ENCODE data around the gene SCYL2. TPM values are rescaled to one million over a fixed set of nuclear protein-coding genes. Genes with fewer than 3 reads are reported as not detected.

SCYL2 gene
- total RNA-seq, 4 donors from 2014 or later, result 51.0 to 72.8 (median 61.4) TPM

DNA sequence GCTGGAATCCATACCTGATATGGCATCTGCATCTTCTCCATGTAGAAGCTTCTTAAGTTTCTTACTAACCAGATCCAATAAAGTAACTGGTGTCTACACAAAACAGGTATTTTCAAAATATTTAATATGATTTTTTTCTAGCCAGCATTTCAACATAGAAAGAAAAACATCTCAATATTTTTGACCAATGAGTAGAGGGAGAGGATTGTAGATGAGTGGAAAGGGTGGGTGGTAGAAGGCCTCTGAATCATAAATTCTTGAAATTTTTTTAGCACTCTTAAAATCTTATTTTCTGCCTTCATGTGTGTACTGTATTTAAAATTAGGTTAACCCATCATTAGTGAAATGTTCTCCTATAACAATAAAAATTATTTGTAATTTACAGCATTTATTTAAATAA, 18.1 kb upstream of the SCYL2 start:
- no peaks in the 10 kb centered on the region for H3K4me1 ChIP-seq
- H3K27ac ChIP-seq, result no peak overlapping the region
- H3K4me3 ChIP-seq, result no peak overlapping the region
- TF ChIP-seq, protein P1, sequence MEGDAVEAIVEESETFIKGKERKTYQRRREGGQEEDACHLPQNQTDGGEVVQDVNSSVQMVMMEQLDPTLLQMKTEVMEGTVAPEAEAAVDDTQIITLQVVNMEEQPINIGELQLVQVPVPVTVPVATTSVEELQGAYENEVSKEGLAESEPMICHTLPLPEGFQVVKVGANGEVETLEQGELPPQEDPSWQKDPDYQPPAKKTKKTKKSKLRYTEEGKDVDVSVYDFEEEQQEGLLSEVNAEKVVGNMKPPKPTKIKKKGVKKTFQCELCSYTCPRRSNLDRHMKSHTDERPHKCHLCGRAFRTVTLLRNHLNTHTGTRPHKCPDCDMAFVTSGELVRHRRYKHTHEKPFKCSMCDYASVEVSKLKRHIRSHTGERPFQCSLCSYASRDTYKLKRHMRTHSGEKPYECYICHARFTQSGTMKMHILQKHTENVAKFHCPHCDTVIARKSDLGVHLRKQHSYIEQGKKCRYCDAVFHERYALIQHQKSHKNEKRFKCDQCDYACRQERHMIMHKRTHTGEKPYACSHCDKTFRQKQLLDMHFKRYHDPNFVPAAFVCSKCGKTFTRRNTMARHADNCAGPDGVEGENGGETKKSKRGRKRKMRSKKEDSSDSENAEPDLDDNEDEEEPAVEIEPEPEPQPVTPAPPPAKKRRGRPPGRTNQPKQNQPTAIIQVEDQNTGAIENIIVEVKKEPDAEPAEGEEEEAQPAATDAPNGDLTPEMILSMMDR (IDR thresholded peaks at IDR 0.05), result no peak
- TF ChIP-seq EP300 (IDR thresholded peaks at IDR 0.05) (no peak), POLR2A (IDR thresholded peaks at IDR 0.05) (no peak), POLR2AphosphoS5 (IDR thresholded peaks at IDR 0.05) (no peak)
- no peaks in the 10 kb centered on the region for H3K9me3 ChIP-seq
- no peaks in the 10 kb centered on the region for H3K36me3 ChIP-seq
- no peak for ATAC-seq
- H3K27me3 ChIP-seq, result no peaks in the 10 kb centered on the region

DNA sequence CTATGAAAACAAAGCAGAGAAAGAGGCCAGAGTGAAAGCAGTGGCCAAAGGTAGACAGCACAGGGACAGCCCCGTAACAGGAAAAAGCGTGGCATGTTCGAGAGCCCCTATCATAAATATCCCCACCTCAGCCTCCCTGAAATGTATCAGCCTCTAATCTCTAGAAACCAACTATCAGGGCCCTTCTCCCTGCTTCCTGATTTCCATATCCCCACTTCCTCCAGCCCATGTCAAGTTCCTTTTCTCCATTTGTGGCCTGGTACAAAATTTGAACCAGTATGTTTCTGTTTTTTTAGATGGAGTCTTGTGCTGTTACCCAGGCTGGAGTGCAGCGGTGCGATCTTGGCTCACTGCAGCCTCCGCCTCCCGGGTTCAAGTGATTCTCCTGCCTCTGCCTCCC, 17.0 kb upstream of the SCYL2 start:
- WGBS, 2 donors (ENCODE audit: low coverage in 1 of 2), result 80 to 92% methylated on average over 3 to 7 of the region's 7 CpGs

DNA sequence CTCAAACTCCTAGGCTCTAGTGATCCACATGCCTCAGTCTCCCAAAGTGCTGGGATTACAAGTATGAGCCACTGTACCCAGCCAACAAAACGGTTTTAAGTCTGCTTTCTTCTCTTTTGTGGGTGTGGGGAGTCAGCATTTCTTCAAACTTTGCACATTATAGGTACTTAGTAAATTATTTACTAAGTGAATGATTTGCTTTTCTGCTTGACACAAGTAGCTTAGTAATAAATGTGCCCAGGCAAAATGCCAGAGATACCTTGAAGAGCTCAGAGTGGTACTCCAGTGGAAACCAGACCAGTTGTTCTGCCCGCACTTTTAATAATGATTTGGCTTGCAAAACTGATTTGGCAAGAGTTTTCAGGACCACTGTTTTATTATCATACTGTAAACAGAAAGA, 15.1 kb upstream of the SCYL2 start:
- H3K27ac ChIP-seq, result no peak overlapping the region
- 79 to 100% methylated on average over 1 to 2 of the region's 2 CpGs for WGBS, 2 donors (ENCODE audit: low coverage in 1 of 2)

More for the DNA sequence above, 17.0 kb upstream of the SCYL2 start:
- Histone ChIP-seq H3K27ac (no peak overlapping the region), H3K27me3 (no peaks in the 10 kb centered on the region), H3K9me3 (no peaks in the 10 kb centered on the region), H3K4me3 (no peak overlapping the region), H3K4me1 (no peaks in the 10 kb centered on the region), H3K36me3 (no peaks in the 10 kb centered on the region)
- TF ChIP-seq, protein P1 (IDR thresholded peaks at IDR 0.05), result no peak
- no peak for TF ChIP-seq EP300 (IDR thresholded peaks at IDR 0.05)
- TF ChIP-seq POLR2A (IDR thresholded peaks at IDR 0.05), result no peak
- ATAC-seq, result no peak

DNA sequence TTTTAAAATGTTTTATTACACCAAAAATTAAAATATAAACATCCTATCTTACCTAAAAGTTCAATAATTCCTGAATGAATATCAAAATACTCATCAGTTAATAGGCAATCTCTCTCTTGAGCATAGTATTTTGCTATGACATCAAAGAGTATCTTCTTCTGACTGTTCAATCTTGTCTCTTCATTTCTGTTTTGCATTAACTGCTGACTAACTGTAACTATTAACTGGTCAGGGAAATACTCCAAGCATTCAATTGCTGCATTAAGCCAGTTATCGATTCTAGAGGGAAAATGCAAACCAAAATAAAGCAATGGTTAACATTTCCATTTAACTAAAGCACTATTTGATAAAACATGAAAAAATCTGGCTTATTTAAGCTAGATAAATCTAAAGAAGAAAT, 13.5 kb upstream of the SCYL2 start:
- no peaks in the 10 kb centered on the region for H3K9me3 ChIP-seq
- ATAC-seq, result no peak
- WGBS, 2 donors (ENCODE audit: low coverage in 1 of 2), result 83 to 100% methylated on average over 1 of the region's 1 CpG
- H3K4me3 ChIP-seq, result no peak overlapping the region
- no peaks in the 10 kb centered on the region for H3K4me1 ChIP-seq
- H3K27ac ChIP-seq, result no peak overlapping the region
- H3K27me3 ChIP-seq, result no peaks in the 10 kb centered on the region
- H3K36me3 ChIP-seq, result no peaks in the 10 kb centered on the region
- no peak for TF ChIP-seq POLR2A (IDR thresholded peaks at IDR 0.05)
- no peak for TF ChIP-seq POLR2AphosphoS5 (IDR thresholded peaks at IDR 0.05)
- no peak for TF ChIP-seq EP300 (IDR thresholded peaks at IDR 0.05)
- TF ChIP-seq, protein P1 (IDR thresholded peaks at IDR 0.05), result no peak

More for the DNA sequence above, 15.1 kb upstream of the SCYL2 start:
- Histone ChIP-seq H3K36me3 (no peaks in the 10 kb centered on the region), H3K4me1 (no peaks in the 10 kb centered on the region), H3K9me3 (no peaks in the 10 kb centered on the region), H3K4me3 (no peak overlapping the region), H3K27me3 (no peaks in the 10 kb centered on the region)
- ATAC-seq, result no peak
- TF ChIP-seq EP300 (IDR thresholded peaks at IDR 0.05) (no peak), POLR2A (IDR thresholded peaks at IDR 0.05) (no peak), POLR2AphosphoS5 (IDR thresholded peaks at IDR 0.05) (no peak)
- TF ChIP-seq, protein P1 (IDR thresholded peaks at IDR 0.05), result no peak

DNA sequence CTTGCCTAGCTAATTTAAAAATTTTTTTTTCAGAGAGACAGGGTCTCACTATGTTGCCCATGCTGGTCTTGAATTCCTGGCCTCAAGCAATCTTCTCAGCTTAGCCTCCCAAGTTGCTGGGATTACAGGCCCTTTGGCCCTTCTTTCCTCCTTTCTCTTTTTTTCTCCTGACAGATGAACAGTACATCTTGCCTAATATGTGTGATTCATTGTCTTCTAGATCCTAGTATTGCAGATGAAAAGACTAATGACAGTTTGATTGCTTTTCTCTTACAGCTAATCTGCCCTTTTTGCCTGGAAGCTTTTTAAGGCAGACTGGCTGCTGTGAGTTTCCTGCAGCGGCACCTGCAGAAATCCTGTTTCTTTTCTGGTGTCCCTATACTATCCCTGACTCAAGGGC, 12.1 kb upstream of the SCYL2 start:
- Histone ChIP-seq H3K4me3 (no peak overlapping the region), H3K9me3 (no peaks in the 10 kb centered on the region), H3K27ac (no peak overlapping the region), H3K27me3 (no peaks in the 10 kb centered on the region), H3K4me1 (no peaks in the 10 kb centered on the region), H3K36me3 (no peaks in the 10 kb centered on the region)
- TF ChIP-seq, protein P1 (IDR thresholded peaks at IDR 0.05), result no peak
- no peak for TF ChIP-seq POLR2A (IDR thresholded peaks at IDR 0.05)
- TF ChIP-seq EP300 (IDR thresholded peaks at IDR 0.05), result no peak
- TF ChIP-seq POLR2AphosphoS5 (IDR thresholded peaks at IDR 0.05), result no peak
- WGBS, 2 donors (ENCODE audit: low coverage in 1 of 2), result 83 to 100% methylated on average over 1 of the region's 1 CpG
- ATAC-seq, result no peak

Measured in gastroesophageal sphincter (tissue), 4 donors.